IPS DF 4.7 (cell line): ENCODE measurements around the gene TMEM98.
"Not testable (repeated sequence)": the region's sequence is repeated elsewhere in the genome, so short reads cannot be mapped to it uniquely, and the experiment has no call there.

Experiments
- DNase-seq: peaks from one replicate; pipeline ENCODE4 v3.0.0-alpha.2; 2013; ENCODE audit warnings: low spot score; ENCODE audit errors: extremely low read depth

The TMEM98 gene

GRCh38 chr17:32927724-32928585, at the start of gene TMEM98:
TSS of gene TMEM98 (plus strand) at chr17:32928153. CDS start at chr17:32931529, 3,376 bp downstream.
- no peak for DNase-seq

GRCh38 chr17:32878211-32878610, 49.7 kb upstream of the TMEM98 start:
- DNase-seq = no peak

GRCh38 chr17:32879134-32879533, 48.8 kb upstream of the TMEM98 start:
- DNase-seq = no peak

GRCh38 chr17:32880671-32881453, 47.1 kb upstream of the TMEM98 start:
- no peak for DNase-seq

- DNase-seq = no peak
Measured at GRCh38 chr17:32882029-32882428, 45.9 kb upstream of the TMEM98 start.

- no peak for DNase-seq
Measured at GRCh38 chr17:32882734-32883133, 45.2 kb upstream of the TMEM98 start.

GRCh38 chr17:32886951-32887350, 41.0 kb upstream of the TMEM98 start:
- DNase-seq = not testable (repeated sequence)

GRCh38 chr17:32887410-32887809, 40.5 kb upstream of the TMEM98 start:
- not testable (repeated sequence) for DNase-seq

GRCh38 chr17:32894245-32894644, 33.7 kb upstream of the TMEM98 start:
- no peak for DNase-seq

GRCh38 chr17:32896647-32897258, 31.2 kb upstream of the TMEM98 start:
- no peak for DNase-seq

GRCh38 chr17:32899236-32900013, 28.5 kb upstream of the TMEM98 start:
- no peak for DNase-seq

- DNase-seq = no peak
Measured at GRCh38 chr17:32901743-32902142, 26.2 kb upstream of the TMEM98 start.

- DNase-seq = no peak
Measured at GRCh38 chr17:32903774-32904673, 23.9 kb upstream of the TMEM98 start.

GRCh38 chr17:32904891-32905290, 23.1 kb upstream of the TMEM98 start:
- DNase-seq = no peak

GRCh38 chr17:32907583-32907982, 20.4 kb upstream of the TMEM98 start:
- no peak for DNase-seq

GRCh38 chr17:32909787-32910369, 18.1 kb upstream of the TMEM98 start:
- DNase-seq = peak; percentile 76

- DNase-seq = no peak
Measured at GRCh38 chr17:32910769-32911168, 17.2 kb upstream of the TMEM98 start.

GRCh38 chr17:32912218-32912897, 15.6 kb upstream of the TMEM98 start:
- DNase-seq = no peak

GRCh38 chr17:32913593-32913992, 14.4 kb upstream of the TMEM98 start:
- no peak for DNase-seq
